Right ventricle myocardium inferior (tissue), 1 donor: ENCODE results near the gene PIH1D1. TPM values are rescaled to one million over a fixed set of nuclear protein-coding genes. Genes with fewer than 3 reads are reported as not detected.

Experiments
- ATAC-seq: fragments of 200-7000 bp; cut with Tn5 transposase; one replicate; pipeline ENCODE4 v1.9.1; 2020; ENCODE audit warnings: mild to moderate bottlenecking, moderate library complexity
- DNase-seq: peaks from one replicate; pipeline ENCODE4 v3.0.0; 2021; ENCODE audit errors: missing footprints
- intact Hi-C: fragments of 100-400 bp; cut with DNase I; formaldehyde crosslinking; loops from one replicate; pipeline ENCODE4 v1.11.0; 2022
- long read RNA-seq: library from polyadenylated mRNA; unstranded; transcript quantifications from one replicate; pipeline ENCODE4 v2.0.0, GENCODE V29; 2021
- total RNA-seq: library from RNA; stranded (reverse); fragmentation: NEBNext Ultra II Directional; extraction: Animal tissue kit (Norgen Biotek cat#: 25700); gene quantifications from one replicate; pipeline ENCODE4 v1.2.1, GENCODE V29; 2021
- donor health status: DM: no; HTN: yes; CAD: no; lungs with severe emphysema.

PIH1D1 gene
- 32.4 TPM for total RNA-seq
- long read RNA-seq, partial matches to known transcripts = 0 of 7 reads
- long read RNA-seq, other reads (novel, unspliced or antisense) = 3 of 7 reads

DNA sequence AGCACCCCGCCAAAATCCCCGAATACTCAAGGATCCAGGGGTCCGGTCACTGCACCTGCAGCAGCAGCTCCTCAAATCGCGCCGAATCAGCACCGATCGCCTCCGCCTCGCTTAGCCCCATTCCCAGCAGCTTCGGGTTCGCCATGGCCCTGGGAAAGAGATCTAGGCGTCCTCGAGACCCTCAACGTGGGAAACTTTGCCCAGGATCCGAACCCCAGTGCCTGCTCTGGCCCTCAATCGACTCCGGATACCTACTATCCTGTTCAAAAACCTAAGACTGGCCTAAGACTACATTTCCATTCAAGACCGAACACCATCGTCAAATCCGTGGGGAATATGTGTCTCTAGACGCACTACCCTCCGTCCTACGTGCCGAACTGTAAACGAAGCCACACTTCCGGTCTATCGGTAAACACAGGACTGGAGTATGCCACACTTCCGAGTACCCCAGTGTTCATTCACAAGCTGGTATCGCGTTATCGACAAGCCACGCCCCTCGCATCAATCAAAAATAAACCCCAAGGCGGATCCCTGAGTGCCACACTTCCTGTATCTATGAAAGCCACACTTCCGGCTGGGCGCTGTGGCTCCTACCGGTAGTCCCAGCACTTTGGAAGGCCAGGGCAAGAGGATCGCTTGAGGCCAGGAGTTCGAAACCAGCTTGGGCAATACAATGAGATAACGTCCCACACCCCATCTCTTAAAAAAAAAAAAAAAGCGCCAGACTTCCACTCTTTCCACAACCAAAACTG lies at the start of gene PIH1D1:
TSS of gene PIH1D1 (minus strand) at position 385 of the 752 bp plus-strand sequence. CDS start at position 145, 240 bp downstream.
- peak; percentile 83 for ATAC-seq
- DNase-seq = peak; percentile 98
- intact Hi-C loops = loop anchor here (5.0 to 10.0 kb wide), 4 partner anchors 191 to 1043 kb away; partner anchors contain the start of genes AP2A1, PRMT1, RRAS and SCAF1

DNA sequence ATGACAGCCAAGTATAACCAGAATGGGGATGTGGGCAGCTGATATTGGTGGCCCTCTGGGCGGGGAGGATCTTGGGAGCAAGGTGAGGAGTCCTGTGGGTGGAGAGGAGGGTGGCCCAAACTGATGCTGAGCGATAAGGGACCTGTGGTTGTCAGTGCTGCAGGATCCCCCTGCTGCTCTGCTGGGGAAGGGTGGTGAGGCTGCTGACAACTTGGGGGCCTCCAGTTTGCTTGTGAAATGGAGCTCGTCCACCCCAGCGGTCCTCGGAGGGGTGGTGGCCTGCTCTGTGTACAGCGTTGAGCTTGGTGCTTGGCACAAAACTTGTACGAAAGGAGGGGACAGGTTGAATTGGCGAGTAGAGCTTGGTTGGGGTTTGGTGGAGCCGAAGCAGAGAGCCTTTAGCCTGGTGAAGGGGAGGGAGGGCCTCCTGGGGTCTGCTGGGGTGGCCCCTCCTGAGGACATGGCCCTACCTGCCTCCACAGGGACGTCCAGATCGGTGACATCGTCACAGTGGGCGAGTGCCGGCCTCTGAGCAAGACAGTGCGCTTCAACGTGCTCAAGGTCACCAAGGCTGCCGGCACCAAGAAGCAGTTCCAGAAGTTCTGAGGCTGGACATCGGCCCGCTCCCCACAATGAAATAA lies 47.5 kb upstream of the PIH1D1 start:
- DNase-seq (peak; percentile 33), ATAC-seq (no peak)
- intact Hi-C loops = loop anchor here (10.0 kb wide), 1 partner anchor 376 kb away; the partner anchor contains the start of genes AKT1S1 and TBC1D17

DNA sequence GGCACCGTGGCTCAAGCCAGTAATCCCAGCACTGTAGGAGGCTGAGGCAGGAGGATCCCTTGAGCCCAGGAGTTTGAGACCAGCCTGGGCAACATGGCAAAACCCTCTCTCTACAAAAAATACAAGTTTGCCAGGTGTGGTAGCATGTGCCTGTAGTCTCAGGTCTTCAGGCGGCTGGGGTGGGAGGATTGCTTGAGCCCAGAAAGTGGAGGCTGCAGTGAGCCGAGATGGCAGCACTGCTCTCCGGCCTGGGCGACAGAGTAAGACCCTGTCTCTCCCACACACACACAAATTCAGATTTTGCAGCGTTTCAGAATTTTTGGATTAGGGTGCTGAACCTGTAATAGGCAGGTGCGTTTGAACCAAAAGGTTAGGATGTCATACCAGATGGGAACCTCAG lies 46.9 kb upstream of the PIH1D1 start:
- intact Hi-C loops = loop anchor here (10.0 kb wide), 1 partner anchor 376 kb away; the partner anchor contains the start of genes AKT1S1 and TBC1D17
- DNase-seq (peak; percentile 37), ATAC-seq (no peak)

DNA sequence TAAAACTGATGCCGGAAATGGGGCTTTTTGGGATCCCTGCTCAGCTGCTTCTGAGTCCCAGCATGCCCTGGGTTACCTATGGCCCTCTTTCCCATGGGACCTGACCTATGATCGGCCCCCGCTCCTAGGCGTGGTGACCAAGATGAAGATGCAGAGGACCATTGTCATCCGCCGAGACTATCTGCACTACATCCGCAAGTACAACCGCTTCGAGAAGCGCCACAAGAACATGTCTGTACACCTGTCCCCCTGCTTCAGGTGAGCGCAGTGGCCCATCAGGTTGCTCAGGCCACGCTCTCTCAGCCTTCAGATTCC lies 46.1 kb upstream of the PIH1D1 start:
- intact Hi-C loops = loop anchor here (10.0 kb wide), 1 partner anchor 377 kb away; the partner anchor contains the start of genes AKT1S1 and TBC1D17
- no peak for ATAC-seq
- DNase-seq = peak; percentile 46

DNA sequence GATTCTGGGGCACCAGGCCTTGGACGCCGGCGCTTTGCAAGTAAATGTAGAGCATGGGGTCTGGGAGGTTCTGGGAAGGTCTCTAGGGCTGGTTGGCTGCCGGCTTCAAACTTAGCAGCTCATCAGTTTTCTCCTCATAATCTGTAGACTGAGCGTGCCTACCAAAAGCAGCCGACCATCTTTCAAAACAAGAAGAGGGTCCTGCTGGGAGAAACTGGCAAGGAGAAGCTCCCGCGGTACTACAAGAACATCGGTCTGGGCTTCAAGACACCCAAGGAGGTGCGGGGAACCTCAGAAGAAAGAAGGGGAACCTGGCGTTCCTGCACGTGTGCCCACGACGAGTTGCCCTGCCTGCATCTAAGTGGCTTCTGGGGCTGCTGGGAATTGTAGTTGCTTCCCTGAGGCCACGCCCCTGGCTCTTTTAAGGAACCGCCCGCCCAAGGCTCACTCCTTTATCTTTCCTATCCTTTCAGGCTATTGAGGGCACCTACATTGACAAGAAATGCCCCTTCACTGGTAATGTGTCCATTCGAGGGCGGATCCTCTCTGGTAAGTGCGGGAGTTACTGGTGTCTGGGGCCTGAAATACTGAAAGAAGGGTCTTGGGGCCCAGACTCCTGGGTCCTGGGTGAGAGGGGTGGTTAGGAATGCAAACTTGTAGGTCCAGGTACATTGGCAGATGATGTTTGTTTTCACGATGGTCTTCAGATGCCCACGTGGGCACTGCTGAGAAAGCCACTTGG lies 45.6 kb upstream of the PIH1D1 start:
- peak; percentile 89 for DNase-seq
- no peak for ATAC-seq
- intact Hi-C loops = loop anchor here (10.0 kb wide), 1 partner anchor 378 kb away; the partner anchor contains the start of genes AKT1S1 and TBC1D17

DNA sequence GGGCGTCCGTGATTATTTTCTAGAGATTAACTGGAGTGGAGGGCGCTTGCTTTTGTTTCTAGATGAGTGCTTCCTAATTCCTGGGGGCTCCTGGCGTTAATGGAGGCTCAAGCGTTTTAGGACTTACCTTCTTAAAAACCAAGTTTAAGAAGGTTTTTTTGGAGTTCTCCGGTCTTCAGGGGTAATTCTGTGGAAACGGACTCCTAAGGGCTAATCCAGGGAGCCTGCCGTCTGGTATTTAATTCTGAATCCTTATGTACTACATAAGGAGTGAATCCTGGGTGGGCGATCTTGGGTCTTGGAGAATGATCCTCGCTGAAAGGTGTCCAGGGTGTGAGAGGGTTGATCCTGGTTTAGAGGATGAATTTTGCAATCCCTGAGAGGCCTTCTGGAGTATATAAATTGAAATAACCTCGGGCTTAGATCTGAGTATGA lies 45.0 kb upstream of the PIH1D1 start:
- intact Hi-C loops = loop anchor here (1.0 to 10.0 kb wide), 2 partner anchors 9 to 378 kb away; partner anchors contain the start of genes AKT1S1, RPL13A and TBC1D17

DNA sequence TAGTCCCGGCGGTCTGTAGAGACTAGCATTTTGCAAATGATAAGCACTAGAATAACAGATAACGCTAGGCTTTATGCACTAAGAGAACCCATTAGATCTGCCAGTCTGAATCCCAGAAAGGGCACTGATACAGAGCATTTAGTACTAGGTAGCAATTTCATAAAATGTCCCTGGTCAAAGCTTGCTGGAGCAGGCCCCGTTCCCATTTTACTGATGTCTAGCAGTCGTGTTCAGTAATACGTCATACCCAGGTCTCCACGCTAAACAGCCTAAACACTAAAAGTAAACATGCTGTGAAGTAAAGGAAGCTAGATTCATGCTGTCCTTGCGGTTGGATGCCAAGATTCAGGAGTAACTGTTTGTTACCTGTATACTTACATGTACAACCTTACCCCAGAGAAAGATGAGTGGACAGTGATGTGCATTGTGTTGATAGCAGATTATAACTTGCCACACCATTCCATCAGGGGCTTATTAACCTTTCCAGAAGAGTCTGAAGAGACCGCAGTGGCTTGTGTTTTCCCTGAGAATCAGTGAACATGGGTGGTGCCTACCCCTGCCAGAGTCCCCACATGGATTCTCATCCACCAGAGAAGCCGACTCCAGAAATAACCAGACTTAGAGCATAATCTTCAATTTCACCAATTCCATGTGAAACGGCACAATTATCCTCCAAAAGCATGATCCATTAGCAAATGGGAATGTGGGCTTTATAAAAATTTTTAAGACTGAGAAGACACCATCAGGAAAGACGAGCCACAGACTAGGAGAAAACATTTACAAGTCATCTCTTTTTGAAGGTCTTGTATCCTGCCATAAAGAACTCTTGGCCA lies 41.2 kb upstream of the PIH1D1 start:
- intact Hi-C loops = loop anchor here (10.0 kb wide), 1 partner anchor 382 kb away; the partner anchor contains the start of genes AKT1S1 and TBC1D17
- no peak for ATAC-seq
- no peak for DNase-seq

More for the DNA sequence above, 45.0 kb upstream of the PIH1D1 start:
- no peak for DNase-seq
- no peak for ATAC-seq

DNA sequence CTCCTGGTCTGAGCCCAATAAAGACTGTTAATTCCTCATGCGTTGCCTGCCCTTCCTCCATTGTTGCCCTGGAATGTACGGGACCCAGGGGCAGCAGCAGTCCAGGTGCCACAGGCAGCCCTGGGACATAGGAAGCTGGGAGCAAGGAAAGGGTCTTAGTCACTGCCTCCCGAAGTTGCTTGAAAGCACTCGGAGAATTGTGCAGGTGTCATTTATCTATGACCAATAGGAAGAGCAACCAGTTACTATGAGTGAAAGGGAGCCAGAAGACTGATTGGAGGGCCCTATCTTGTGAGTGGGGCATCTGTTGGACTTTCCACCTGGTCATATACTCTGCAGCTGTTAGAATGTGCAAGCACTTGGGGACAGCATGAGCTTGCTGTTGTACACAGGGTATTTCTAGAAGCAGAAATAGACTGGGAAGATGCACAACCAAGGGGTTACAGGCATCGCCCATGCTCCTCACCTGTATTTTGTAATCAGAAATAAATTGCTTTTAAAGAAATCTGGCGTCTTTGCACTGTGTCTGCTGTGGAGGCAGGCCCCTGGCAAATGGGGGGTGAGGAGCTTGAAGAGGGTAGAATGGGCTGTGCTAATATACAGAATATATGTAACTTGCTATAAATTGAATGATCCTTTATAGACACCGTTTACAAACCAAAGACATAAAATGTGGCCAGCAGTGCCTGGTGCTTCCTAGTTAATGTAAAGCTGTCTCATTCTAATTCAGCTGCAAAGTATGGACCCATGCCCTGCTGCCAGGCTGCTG lies 40.4 kb upstream of the PIH1D1 start:
- DNase-seq (no peak), ATAC-seq (no peak)
- intact Hi-C loops = loop anchor here (10.0 kb wide), 1 partner anchor 383 kb away; the partner anchor contains the start of genes AKT1S1 and TBC1D17

DNA sequence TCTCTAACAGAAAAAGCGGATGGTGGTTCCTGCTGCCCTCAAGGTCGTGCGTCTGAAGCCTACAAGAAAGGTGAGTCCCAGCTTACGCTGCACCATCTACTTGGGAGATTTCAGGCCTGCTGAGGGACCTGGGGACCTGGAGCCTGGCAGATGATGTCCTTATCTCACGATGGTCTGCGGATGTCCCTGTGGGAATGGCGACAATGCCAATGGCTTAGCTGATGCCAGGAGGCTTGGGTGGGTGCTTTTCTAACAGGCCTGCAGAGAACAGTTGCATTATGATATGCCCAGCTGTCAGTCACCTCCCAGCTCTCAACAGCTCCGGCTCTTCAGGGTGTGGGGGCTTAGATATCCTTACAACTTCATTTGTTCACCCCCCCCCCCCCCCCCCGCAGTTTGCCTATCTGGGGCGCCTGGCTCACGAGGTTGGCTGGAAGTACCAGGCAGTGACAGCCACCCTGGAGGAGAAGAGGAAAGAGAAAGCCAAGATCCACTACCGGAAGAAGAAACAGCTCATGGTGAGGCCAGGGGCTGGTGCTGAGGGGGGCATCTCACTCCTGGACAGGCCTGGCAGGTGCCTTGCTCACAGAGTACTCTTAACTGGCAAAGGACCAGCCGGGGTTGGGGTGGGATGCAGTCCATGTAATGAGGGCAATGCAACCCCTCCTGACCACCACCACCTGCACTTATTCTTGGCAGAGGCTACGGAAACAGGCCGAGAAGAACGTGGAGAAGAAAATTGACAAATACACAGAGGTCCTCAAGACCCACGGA lies 39.6 kb upstream of the PIH1D1 start:
- intact Hi-C loops = loop anchor here (10.0 kb wide), 1 partner anchor 384 kb away; the partner anchor contains the start of genes AKT1S1 and TBC1D17
- ATAC-seq = no peak
- no peak for DNase-seq

DNA sequence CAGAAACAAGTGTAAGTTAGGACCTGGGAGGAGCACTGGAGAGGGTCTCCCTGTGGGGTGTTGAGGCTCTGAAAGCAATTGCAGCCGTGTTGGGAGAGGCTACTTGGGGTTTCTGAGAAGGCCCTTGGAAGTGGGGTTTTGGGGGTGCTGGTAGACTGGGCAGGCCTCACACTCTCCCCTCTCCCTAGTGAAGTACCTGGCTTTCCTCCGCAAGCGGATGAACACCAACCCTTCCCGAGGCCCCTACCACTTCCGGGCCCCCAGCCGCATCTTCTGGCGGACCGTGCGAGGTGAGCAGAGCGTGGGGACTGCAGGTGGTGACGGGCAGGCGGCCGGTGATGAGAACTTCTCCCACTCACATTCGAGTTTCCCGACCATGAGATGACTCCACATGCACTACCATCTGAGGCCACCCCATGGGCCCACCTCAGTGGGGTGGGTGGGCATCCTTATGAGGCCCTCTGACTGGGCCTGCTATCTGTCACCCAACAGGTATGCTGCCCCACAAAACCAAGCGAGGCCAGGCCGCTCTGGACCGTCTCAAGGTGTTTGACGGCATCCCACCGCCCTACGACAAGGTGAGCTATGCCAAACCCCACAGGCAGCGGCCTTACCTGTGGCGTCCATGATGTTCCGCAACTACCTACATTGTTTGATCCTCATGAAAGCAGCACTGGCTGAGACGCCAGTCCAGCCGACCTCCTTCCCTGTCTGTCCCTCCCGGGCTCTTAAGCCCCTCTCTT lies 38.8 kb upstream of the PIH1D1 start:
- ATAC-seq (no peak), DNase-seq (no peak)
- intact Hi-C loops = loop anchor here (10.0 kb wide), 1 partner anchor 384 kb away; the partner anchor contains the start of genes AKT1S1 and TBC1D17

DNA sequence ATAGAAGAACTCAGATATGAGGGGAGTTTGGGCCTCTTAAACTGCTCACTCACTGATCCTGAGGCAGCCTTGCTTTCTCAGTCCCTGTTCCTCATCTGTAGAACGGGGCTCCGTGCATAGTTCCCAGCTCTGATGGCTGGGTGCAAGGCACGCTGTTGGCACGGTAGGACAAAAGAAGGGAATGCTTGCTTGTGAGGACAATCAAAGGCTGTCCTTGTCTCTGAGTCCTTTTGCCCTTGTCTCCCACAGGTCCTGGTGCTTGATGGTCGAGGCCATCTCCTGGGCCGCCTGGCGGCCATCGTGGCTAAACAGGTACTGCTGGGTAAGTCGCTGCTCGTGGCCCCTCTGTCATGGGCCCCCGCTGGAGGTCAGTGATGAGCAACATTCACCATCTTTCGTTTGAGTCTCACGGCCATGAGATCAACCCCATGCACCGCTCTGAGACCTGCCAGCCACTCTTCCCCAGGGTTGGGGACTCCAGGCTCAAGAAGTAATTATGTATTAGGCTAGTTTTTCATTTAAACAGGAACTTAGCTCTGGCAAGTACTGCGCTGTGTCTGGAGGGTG lies 38.1 kb upstream of the PIH1D1 start:
- no peak for ATAC-seq
- DNase-seq = no peak
- intact Hi-C loops = loop anchor here (10.0 kb wide), 1 partner anchor 385 kb away; the partner anchor contains the start of genes AKT1S1 and TBC1D17

DNA sequence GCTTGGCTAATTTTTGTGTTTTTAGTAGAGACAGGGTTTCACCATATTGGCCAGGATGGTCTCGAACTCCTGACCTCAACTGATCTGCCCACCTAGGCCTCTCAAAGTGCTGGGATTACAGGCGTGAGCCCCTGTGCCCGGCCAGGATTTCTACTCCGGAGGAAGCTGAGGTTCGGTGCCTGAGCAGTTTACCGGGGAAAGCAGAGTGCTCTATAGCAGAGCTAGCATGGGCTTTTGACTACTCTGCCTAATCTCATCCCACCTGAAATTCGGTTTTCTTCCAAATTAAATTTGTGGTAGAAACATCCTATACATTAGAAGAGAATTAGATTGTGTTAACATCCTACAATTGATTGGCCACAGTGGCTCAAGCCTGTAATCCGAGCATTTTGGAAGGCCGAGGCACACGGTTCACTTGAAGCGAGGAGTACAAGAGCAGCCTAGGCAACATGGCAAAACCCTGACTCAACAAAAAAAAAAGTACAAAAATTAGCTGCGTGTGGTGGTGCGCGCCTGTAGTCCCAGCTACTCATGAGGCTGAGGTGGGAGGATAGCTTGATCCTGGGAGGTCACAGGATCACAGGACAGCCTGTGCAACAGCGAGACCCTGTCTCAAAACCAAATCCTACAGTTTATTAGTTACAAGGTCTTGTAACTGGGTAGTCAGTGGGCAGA lies 37.4 kb upstream of the PIH1D1 start:
- intact Hi-C loops = no loop called here
- ATAC-seq (no peak), DNase-seq (no peak)

DNA sequence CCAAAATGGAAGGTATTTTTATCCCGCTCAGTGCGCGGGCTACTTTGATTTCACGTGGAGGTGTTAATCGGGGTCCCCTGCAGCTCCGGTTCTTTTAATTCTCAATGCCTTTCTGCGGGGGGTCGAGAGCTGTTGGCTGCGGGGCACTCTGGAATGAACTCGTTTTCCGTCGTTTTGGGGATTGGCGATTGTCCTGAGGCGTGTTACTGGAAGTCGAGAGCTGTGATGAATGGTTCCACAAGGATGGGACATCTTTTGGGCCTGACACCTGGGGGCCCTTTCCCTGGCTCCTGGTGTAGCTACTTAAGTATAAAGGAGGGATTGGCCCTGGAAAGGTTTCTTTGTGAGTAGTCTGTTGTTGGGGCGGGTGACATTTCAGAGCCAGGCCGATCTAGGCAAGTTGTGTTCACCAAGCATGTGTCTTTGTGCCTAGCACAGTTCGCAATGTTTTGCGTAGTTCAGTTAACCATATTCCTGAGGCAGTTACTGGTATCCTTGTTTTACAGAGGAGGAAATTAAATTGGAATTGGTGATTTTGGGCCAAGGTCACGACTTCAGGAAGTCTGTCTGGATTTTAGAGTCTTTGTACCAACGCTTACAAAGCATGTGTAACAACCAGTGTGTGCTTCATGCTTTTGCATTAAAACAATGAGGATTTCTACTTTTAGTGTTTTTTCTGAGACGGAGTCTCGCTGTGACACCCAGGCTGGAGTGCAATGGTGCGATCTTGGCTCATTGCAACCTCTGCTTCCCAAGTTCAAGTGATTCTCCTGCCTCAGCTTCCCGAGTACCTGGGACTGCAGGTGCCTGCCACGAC lies 36.6 kb upstream of the PIH1D1 start:
- intact Hi-C loops = no loop called here
- no peak for ATAC-seq

More for the DNA sequence above, 36.6 kb upstream of the PIH1D1 start:
- DNase-seq = no peak
